Measurements from ENCODE around the gene NDUFS2.

NDUFS2 gene

GRCh38 chr1:161228032-161228431 lies 25.9 kb downstream of the NDUFS2 start:
- H3K27me3 ChIP-seq = no peaks in the 10 kb centered on the region
- TF ChIP-seq CTCF (IDR thresholded peaks at IDR 0.05) = no peak
- peaks cover 27% of the 10 kb centered on the region for H3K36me3 ChIP-seq
- peaks cover 34 to 35% of the 10 kb centered on the region in 2 experiments for H3K4me1 ChIP-seq (ENCODE audit: control insufficient read depth in 1 of 2, insufficient read depth in 1 of 2, low read depth in 1 of 2, low read length in 1 of 2)
- peak overlapping the region; percentile 85 for H3K27ac ChIP-seq
- peak overlapping the region; percentile 75 to 76 for H3K4me3 ChIP-seq (ENCODE audit: low read depth in 1 of 2, low read length in 1 of 2)
- H3K9me3 ChIP-seq = no peaks in the 10 kb centered on the region

- H3K4me1 ChIP-seq (ENCODE audit: control insufficient read depth in 1 of 2, insufficient read depth in 1 of 2, low read depth in 1 of 2, low read length in 1 of 2) = peaks cover 33 to 34% of the 10 kb centered on the region in 2 experiments
- no peak overlapping the region for H3K4me3 ChIP-seq (ENCODE audit: low read depth in 1 of 2, low read length in 1 of 2)
- H3K27me3 ChIP-seq = no peaks in the 10 kb centered on the region
- no peaks in the 10 kb centered on the region for H3K9me3 ChIP-seq
- H3K36me3 ChIP-seq = peaks cover 22% of the 10 kb centered on the region
- no peak overlapping the region for H3K27ac ChIP-seq
- TF ChIP-seq CTCF (IDR thresholded peaks at IDR 0.05) = no peak
Observed at GRCh38 chr1:161229896-161230295, 27.7 kb downstream of the NDUFS2 start.

- Histone ChIP-seq H3K27ac (no peak overlapping the region), H3K36me3 (peaks cover 22% of the 10 kb centered on the region), H3K4me1 (ENCODE audit: control insufficient read depth in 1 of 2, insufficient read depth in 1 of 2, low read depth in 1 of 2, low read length in 1 of 2) (peaks cover 24 to 26% of the 10 kb centered on the region in 2 experiments), H3K4me3 (ENCODE audit: low read depth in 1 of 2, low read length in 1 of 2) (no peak overlapping the region), H3K27me3 (no peaks in the 10 kb centered on the region), H3K9me3 (no peaks in the 10 kb centered on the region)
- no peak for TF ChIP-seq CTCF (IDR thresholded peaks at IDR 0.05)
Observed at GRCh38 chr1:161230762-161231161, 28.6 kb downstream of the NDUFS2 start.

- no peak overlapping the region for H3K27ac ChIP-seq
- H3K4me3 ChIP-seq (ENCODE audit: low read depth in 1 of 2, low read length in 1 of 2) = no peak overlapping the region
- no peaks in the 10 kb centered on the region for H3K27me3 ChIP-seq
- peaks cover 22% of the 10 kb centered on the region for H3K36me3 ChIP-seq
- H3K9me3 ChIP-seq = no peaks in the 10 kb centered on the region
- TF ChIP-seq CTCF (IDR thresholded peaks at IDR 0.05) = no peak
- H3K4me1 ChIP-seq (ENCODE audit: control insufficient read depth in 1 of 2, insufficient read depth in 1 of 2, low read depth in 1 of 2, low read length in 1 of 2) = peaks cover under 1 to 3% of the 10 kb centered on the region in 2 experiments
Observed at GRCh38 chr1:161233102-161233501, 30.9 kb downstream of the NDUFS2 start.

GRCh38 chr1:161235957-161236775 lies 34.0 kb downstream of the NDUFS2 start:
- Histone ChIP-seq H3K27ac (no peak overlapping the region), H3K27me3 (no peaks in the 10 kb centered on the region), H3K36me3 (no peaks in the 10 kb centered on the region), H3K4me1 (ENCODE audit: control insufficient read depth in 1 of 2, insufficient read depth in 1 of 2, low read depth in 1 of 2, low read length in 1 of 2) (no peaks in the 10 kb centered on the region), H3K9me3 (no peaks in the 10 kb centered on the region), H3K4me3 (ENCODE audit: low read depth in 1 of 2, low read length in 1 of 2) (no peak overlapping the region)
- TF ChIP-seq CTCF (IDR thresholded peaks at IDR 0.05) = no peak
